ENCODE results near the gene C19orf67.

GRCh38 chr19:14096272-14096992 lies 10.8 kb upstream of the C19orf67 start:
- TF ChIP-seq, protein P1, sequence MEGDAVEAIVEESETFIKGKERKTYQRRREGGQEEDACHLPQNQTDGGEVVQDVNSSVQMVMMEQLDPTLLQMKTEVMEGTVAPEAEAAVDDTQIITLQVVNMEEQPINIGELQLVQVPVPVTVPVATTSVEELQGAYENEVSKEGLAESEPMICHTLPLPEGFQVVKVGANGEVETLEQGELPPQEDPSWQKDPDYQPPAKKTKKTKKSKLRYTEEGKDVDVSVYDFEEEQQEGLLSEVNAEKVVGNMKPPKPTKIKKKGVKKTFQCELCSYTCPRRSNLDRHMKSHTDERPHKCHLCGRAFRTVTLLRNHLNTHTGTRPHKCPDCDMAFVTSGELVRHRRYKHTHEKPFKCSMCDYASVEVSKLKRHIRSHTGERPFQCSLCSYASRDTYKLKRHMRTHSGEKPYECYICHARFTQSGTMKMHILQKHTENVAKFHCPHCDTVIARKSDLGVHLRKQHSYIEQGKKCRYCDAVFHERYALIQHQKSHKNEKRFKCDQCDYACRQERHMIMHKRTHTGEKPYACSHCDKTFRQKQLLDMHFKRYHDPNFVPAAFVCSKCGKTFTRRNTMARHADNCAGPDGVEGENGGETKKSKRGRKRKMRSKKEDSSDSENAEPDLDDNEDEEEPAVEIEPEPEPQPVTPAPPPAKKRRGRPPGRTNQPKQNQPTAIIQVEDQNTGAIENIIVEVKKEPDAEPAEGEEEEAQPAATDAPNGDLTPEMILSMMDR (conservative IDR thresholded peaks at IDR 0.05 in 1 of 2, IDR thresholded peaks at IDR 0.05 in 1 of 2; ENCODE audit: extremely low read depth in 1 of 2, insufficient read depth in 1 of 2, low read depth in 1 of 2, low read length in 2 of 2) = peak; percentile 3 to 14
- TF ChIP-seq EZH2 (IDR thresholded peaks at IDR 0.05; ENCODE audit: borderline replicate concordance, low read length) = no peak
